HEK293 (cell line): Measurements from ENCODE around the gene PDK2.

Experiments
- HIC1 ChIP-seq: fragments of 450-650 bp; formaldehyde crosslinking; IDR thresholded peaks from 2 replicates; pipeline ENCODE4 v1.5.1; 2016; ENCODE audit warnings: missing biosample characterization, missing genetic modification characterization
- KLF17 ChIP-seq: fragments of 450-650 bp; formaldehyde crosslinking; IDR thresholded peaks from 2 replicates; pipeline ENCODE4 v1.5.1; 2016; ENCODE audit warnings: missing biosample characterization, missing genetic modification characterization
- KLF7 ChIP-seq: fragments of 450-650 bp; formaldehyde crosslinking; IDR thresholded peaks from 2 replicates; pipeline ENCODE4 v1.5.1; 2016; ENCODE audit warnings: missing biosample characterization, missing genetic modification characterization, borderline replicate concordance
- MEIS1 ChIP-seq: sonication (generic); formaldehyde crosslinking; IDR thresholded peaks from 2 replicates; pipeline ENCODE4 v1.8.1; 2022; ENCODE audit warnings: missing genetic modification reagents, mild to moderate bottlenecking, borderline replicate concordance
- MYNN ChIP-seq: fragments of 450-650 bp; formaldehyde crosslinking; IDR thresholded peaks from 2 replicates; pipeline ENCODE4 v1.5.1; 2016; ENCODE audit warnings: missing biosample characterization, missing genetic modification characterization, borderline replicate concordance
- PRDM4 ChIP-seq: fragments of 450-650 bp; formaldehyde crosslinking; IDR thresholded peaks from 2 replicates; pipeline ENCODE4 v1.5.1; 2017; ENCODE audit warnings: missing biosample characterization, missing genetic modification characterization
- PRDM6 ChIP-seq: fragments of 450-650 bp; formaldehyde crosslinking; IDR thresholded peaks from 2 replicates; pipeline ENCODE4 v1.5.1; 2017; ENCODE audit warnings: missing biosample characterization, missing genetic modification characterization
- RBAK ChIP-seq: fragments of 450-650 bp; formaldehyde crosslinking; IDR thresholded peaks from 2 replicates; pipeline ENCODE4 v1.5.1; 2016; ENCODE audit warnings: missing biosample characterization, missing genetic modification characterization
- SP7 ChIP-seq: fragments of 450-650 bp; formaldehyde crosslinking; IDR thresholded peaks from 2 replicates; pipeline ENCODE4 v1.5.1; 2016; ENCODE audit warnings: missing biosample characterization, missing genetic modification characterization
- YY2 ChIP-seq: fragments of 450-650 bp; formaldehyde crosslinking; IDR thresholded peaks from 2 replicates; pipeline ENCODE4 v1.5.1; 2016; ENCODE audit warnings: missing biosample characterization, missing genetic modification characterization
- ZNF16 ChIP-seq: fragments of 450-650 bp; formaldehyde crosslinking; IDR thresholded peaks from 2 replicates; pipeline ENCODE4 v1.5.1; 2016; ENCODE audit warnings: low read depth, missing biosample characterization, missing genetic modification characterization
- ZNF174 ChIP-seq: fragments of 450-650 bp; formaldehyde crosslinking; IDR thresholded peaks from 2 replicates; pipeline ENCODE4 v1.5.0; 2017; ENCODE audit warnings: missing biosample characterization, mild to moderate bottlenecking, missing genetic modification characterization
- ZNF175 ChIP-seq: fragments of 450-650 bp; formaldehyde crosslinking; IDR thresholded peaks from 2 replicates; pipeline ENCODE4 v1.5.1; 2016; ENCODE audit warnings: missing biosample characterization, missing genetic modification characterization
- ZNF214 ChIP-seq: fragments of 450-650 bp; formaldehyde crosslinking; IDR thresholded peaks from 2 replicates; pipeline ENCODE4 v1.5.1; 2017; ENCODE audit warnings: missing biosample characterization, mild to moderate bottlenecking, missing genetic modification characterization, borderline replicate concordance
- ZNF239 ChIP-seq: fragments of 450-650 bp; formaldehyde crosslinking; IDR thresholded peaks from 2 replicates; pipeline ENCODE4 v1.5.1; 2016; ENCODE audit warnings: missing biosample characterization, missing genetic modification characterization
- ZNF266 ChIP-seq: fragments of 450-650 bp; formaldehyde crosslinking; IDR thresholded peaks from 2 replicates; pipeline ENCODE4 v1.5.1; 2016; ENCODE audit warnings: missing biosample characterization, missing genetic modification characterization, low read depth
- ZNF335 ChIP-seq: fragments of 450-650 bp; formaldehyde crosslinking; conservative IDR thresholded peaks from 2 replicates; pipeline ENCODE4 v1.5.1; 2016; ENCODE audit warnings: missing biosample characterization, missing genetic modification characterization
- ZNF362 ChIP-seq: fragments of 450-650 bp; formaldehyde crosslinking; IDR thresholded peaks from 2 replicates; pipeline ENCODE4 v1.5.1; 2016; ENCODE audit warnings: missing biosample characterization, missing genetic modification characterization
- ZNF473 ChIP-seq: fragments of 450-650 bp; formaldehyde crosslinking; IDR thresholded peaks from 2 replicates; pipeline ENCODE4 v1.5.1; 2017; ENCODE audit warnings: missing biosample characterization, missing genetic modification characterization
- ZNF621 ChIP-seq: fragments of 450-650 bp; formaldehyde crosslinking; IDR thresholded peaks from 2 replicates; pipeline ENCODE4 v1.5.1; 2017; ENCODE audit warnings: missing biosample characterization, missing genetic modification characterization
- ZNF645 ChIP-seq: fragments of 450-650 bp; formaldehyde crosslinking; IDR thresholded peaks from 2 replicates; pipeline ENCODE4; 2016; ENCODE audit warnings: missing biosample characterization, missing genetic modification characterization
- ZNF660 ChIP-seq: fragments of 450-650 bp; IDR thresholded peaks from 2 replicates; pipeline ENCODE4 v1.5.1; 2018; ENCODE audit warnings: missing biosample characterization, mild to moderate bottlenecking, missing genetic modification characterization
- ZNF677 ChIP-seq: fragments of 450-650 bp; IDR thresholded peaks from 2 replicates; pipeline ENCODE4 v1.5.0; 2018; ENCODE audit warnings: missing biosample characterization, mild to moderate bottlenecking, missing genetic modification characterization, moderate library complexity
- ZNF704 ChIP-seq: fragments of 450-650 bp; formaldehyde crosslinking; IDR thresholded peaks from 2 replicates; pipeline ENCODE4 v1.5.1; 2016; ENCODE audit warnings: missing biosample characterization, missing genetic modification characterization
- ZNF747 ChIP-seq: fragments of 450-650 bp; formaldehyde crosslinking; IDR thresholded peaks from 2 replicates; pipeline ENCODE4 v1.5.1; 2016; ENCODE audit warnings: missing biosample characterization, missing genetic modification characterization
- ZSCAN18 ChIP-seq: fragments of 450-650 bp; formaldehyde crosslinking; IDR thresholded peaks from 2 replicates; pipeline ENCODE4 v1.5.1; 2016; ENCODE audit warnings: missing biosample characterization, missing genetic modification characterization
- ZSCAN23 ChIP-seq: fragments of 450-650 bp; formaldehyde crosslinking; IDR thresholded peaks from 2 replicates; pipeline ENCODE4 v1.5.1; 2016; ENCODE audit warnings: missing biosample characterization, missing genetic modification characterization

The PDK2 gene

GRCh38 chr17:50151041-50151936 lies 56.1 kb downstream of the PDK2 start (continued):
- TF ChIP-seq HIC1 (tag by site-specific recombination), result peak; percentile 42
- TF ChIP-seq ZNF660 (tag by site-specific recombination), result peak; percentile 38; the same call in 1 of the 2 replicates
- no peak for TF ChIP-seq ZNF704 (tag by site-specific recombination)
- TF ChIP-seq ZNF16 (tag by site-specific recombination), result no peak
- no peak for TF ChIP-seq ZSCAN18 (tag by site-specific recombination)
- TF ChIP-seq MEIS1 (CRISPR knock-in tag), result no peak
- TF ChIP-seq ZNF175, result no peak
- TF ChIP-seq ZNF335 (tag by site-specific recombination), result peak; percentile 97
- TF ChIP-seq PRDM6 (tag by site-specific recombination), result no peak
- TF ChIP-seq ZNF214 (tag by site-specific recombination), result no peak
- no peak for TF ChIP-seq ZNF747 (tag by site-specific recombination)
- TF ChIP-seq MYNN (tag by site-specific recombination), result no peak
- TF ChIP-seq YY2, result no peak
- TF ChIP-seq ZNF621, result no peak
- no peak for TF ChIP-seq RBAK (tag by site-specific recombination)
- no peak for TF ChIP-seq ZNF473 (tag by site-specific recombination)
- no peak for TF ChIP-seq KLF7
- TF ChIP-seq ZNF362 (tag by site-specific recombination), result no peak
- no peak for TF ChIP-seq ZSCAN23 (tag by site-specific recombination)
- TF ChIP-seq ZNF174 (tag by site-specific recombination), result no peak
- TF ChIP-seq ZNF239 (tag by site-specific recombination), result no peak
- no peak for TF ChIP-seq ZNF677 (tag by site-specific recombination)
- TF ChIP-seq ZNF645 (tag by site-specific recombination), result no peak
- no peak for TF ChIP-seq ZNF266 (tag by site-specific recombination)
- TF ChIP-seq SP7 (tag by site-specific recombination), result peak; percentile 52
- TF ChIP-seq PRDM4 (tag by site-specific recombination), result no peak
- TF ChIP-seq KLF17 (tag by site-specific recombination), result no peak; the same call in 1 of the 2 replicates
